KBM-7 (cell line): ENCODE data around the gene UGCG.

Source experiments
- DNase-seq: peaks from one replicate; pipeline ENCODE4 v3.0.0-alpha.2; 2015
- in situ Hi-C: fragments of 300-500 bp; cut with MboI; formaldehyde crosslinking; loops from 2 replicates; pipeline ENCODE4 v1.14.3; 2020; ENCODE audit warnings: low sequenced_read_pairs, low pct_unique_long_range_greater_than_20kb, mixed read lengths

UGCG gene

DNA sequence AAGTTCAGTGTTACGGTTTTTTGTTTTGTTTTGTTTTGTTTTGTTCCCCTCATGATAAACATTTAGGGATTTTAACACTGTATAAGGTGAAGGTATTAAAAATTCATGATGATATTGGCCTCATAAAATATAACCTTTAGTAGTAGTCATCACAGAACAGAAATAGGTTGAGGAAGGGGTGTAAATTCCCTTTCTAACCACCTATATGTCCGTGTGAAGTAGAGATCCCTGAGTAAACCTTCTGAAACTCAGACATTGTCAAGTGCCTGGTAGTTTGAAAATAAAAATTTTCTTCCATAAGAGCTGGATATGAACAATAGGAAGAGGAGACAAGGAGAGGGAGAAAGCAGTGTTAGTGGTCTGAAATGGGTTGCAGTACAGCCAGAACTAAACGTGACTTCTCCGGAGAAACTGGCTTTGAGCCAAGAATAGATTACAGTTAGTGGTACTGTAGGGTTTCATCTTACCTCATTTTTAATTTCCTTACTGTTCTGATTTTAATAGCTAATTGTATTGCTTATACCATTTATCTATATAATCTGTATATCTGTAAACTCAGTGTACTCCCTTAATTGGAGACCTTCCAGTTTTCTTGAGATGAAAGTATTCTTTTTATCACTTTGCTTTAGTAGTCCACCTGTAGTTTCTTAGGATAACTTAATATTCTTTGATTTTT lies 18.3 kb downstream of the UGCG start:
- in situ Hi-C loops, result no loop called here
- no peak for DNase-seq

GRCh38 chr9:111915425-111915758 lies 18.8 kb downstream of the UGCG start:
- no peak for DNase-seq
- in situ Hi-C loops, result no loop called here

DNA sequence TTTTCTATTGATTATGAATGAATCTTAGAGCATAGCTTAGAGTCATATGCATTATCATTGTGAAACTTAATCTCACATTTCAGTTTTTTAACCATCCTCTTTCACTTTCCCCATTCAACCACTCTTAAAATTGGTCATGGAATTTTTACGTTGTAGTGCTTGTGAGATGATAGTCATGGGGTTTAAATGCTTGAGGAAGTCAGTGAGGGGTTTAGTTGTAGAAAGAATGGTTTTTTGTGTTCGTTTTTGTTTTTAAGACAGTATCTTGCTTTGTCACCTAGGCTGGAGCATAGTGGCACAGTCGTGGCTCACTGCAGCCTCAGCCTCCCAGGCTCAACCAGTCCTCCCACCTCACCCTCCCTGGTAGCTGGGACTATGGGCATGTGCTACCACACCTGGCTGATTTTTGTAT lies 19.6 kb downstream of the UGCG start:
- in situ Hi-C loops, result no loop called here
- no peak for DNase-seq

GRCh38 chr9:111917201-111917600 lies 20.6 kb downstream of the UGCG start:
- in situ Hi-C loops, result no loop called here
- no peak for DNase-seq

GRCh38 chr9:111917980-111918379 lies 21.4 kb downstream of the UGCG start:
- in situ Hi-C loops, result no loop called here

GRCh38 chr9:111919875-111920274 lies 23.3 kb downstream of the UGCG start:
- DNase-seq, result no peak
- in situ Hi-C loops, result no loop called here

More at GRCh38 chr9:111917980-111918379, 21.4 kb downstream of the UGCG start:
- no peak for DNase-seq

- in situ Hi-C loops, result no loop called here
These were observed 23.9 kb downstream of the UGCG start for GRCh38 chr9:111920531-111920930.

GRCh38 chr9:111922324-111923013 lies 25.9 kb downstream of the UGCG start:
- no peak for DNase-seq
- in situ Hi-C loops, result no loop called here

More at GRCh38 chr9:111920531-111920930, 23.9 kb downstream of the UGCG start:
- DNase-seq, result no peak

GRCh38 chr9:111924281-111924680 lies 27.7 kb downstream of the UGCG start:
- DNase-seq, result no peak
- in situ Hi-C loops, result no loop called here

DNA sequence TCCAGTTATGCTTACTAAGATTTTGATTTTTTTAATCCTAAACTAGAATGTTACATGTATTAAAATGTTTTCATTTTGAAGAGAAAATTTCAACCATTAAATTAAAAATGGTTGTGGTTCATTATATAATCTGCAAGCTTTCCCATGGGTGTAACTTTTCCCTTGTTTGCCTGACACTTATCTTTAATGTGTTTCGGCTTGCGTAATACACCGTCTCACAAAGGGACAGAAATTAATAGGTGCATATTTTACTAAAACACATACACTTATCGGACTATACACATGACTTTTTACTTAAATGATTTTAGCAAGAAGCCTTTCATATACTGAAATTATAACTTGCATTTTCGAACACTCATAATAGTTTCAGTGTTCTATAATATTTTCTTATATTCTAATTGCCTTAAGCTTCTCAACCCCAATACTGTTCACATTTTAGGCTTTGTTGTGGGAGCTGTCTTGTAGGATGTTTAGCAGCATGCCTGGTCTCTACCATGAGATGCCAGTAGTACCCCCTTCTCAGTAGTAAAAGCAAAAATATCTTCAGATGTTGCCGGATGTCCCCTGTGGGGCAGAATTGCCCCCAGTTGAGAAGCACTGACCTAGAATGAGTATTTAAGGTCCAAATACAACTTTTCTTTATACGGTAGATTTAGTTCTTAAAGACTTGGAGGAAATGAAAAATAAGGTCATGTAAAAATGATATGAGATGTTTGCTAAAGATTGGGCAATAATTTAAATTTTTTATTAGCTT lies 28.6 kb downstream of the UGCG start:
- no peak for DNase-seq
- in situ Hi-C loops, result no loop called here

DNA sequence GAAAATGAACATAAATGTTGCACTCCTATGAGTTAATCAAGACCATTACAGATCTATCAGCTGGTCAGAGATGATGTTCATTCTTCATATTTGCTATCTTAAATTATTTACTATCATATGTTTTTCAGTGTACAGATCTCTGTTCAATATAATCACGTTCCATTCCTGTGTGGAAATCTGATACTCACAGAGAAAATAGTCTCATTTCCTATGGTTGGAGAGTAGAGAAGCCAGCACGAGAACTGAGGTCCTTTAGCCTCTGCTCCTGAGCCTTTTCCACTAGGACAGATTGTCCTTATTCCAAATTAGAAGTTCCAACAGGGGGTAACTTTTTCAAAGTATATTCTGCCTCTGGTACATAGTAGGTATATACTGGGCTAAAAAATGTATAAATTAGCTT lies 29.2 kb downstream of the UGCG start:
- in situ Hi-C loops, result no loop called here
- no peak for DNase-seq

GRCh38 chr9:111926421-111926875 lies 29.8 kb downstream of the UGCG start:
- peak; percentile 89 for DNase-seq
- in situ Hi-C loops, result no loop called here

DNA sequence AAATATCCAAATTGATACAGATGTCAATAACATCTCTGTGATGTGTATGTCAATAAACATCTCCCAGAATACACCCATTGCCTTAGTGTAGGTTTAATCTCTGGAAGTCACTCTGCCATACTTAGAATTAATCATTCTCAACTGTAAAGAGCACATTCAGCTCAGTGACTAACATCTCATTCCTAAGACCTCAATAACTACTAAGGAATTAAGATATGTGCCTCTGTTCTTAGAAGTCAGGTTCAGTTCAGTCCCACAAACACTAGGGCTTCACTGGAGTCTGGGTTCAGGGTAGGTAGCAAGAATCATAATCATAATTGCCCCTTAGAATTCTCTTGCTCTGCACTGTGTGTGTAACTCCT lies 31.7 kb downstream of the UGCG start:
- in situ Hi-C loops, result no loop called here
- DNase-seq, result no peak

DNA sequence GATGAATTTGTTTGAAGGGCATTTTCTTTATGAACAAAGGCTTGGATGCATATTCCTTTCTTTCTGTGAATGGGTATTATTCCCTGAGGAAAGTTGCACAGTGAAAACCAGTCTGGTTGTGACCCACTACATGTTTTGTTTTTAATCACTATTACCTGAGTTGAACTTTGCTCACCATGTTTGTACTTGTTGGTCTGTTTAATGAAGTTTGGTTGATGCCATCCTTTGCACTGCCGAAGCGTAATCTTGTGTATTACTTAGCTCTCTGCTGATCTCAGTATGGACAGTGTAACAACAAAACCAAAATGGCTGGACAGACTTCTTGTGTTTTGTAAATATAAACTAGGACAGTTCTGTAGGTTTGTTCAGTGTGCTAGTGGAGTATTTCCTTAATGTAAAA lies 38.1 kb downstream of the UGCG start:
- in situ Hi-C loops, result no loop called here
- DNase-seq, result no peak

GRCh38 chr9:111936391-111936790 lies 39.8 kb downstream of the UGCG start:
- in situ Hi-C loops, result no loop called here
- DNase-seq, result no peak

- no peak for DNase-seq
- in situ Hi-C loops, result no loop called here
These were observed 40.7 kb downstream of the UGCG start for GRCh38 chr9:111937301-111937700.

GRCh38 chr9:111937781-111938426 lies 41.3 kb downstream of the UGCG start:
- in situ Hi-C loops, result no loop called here
- DNase-seq, result peak; percentile 82

DNA sequence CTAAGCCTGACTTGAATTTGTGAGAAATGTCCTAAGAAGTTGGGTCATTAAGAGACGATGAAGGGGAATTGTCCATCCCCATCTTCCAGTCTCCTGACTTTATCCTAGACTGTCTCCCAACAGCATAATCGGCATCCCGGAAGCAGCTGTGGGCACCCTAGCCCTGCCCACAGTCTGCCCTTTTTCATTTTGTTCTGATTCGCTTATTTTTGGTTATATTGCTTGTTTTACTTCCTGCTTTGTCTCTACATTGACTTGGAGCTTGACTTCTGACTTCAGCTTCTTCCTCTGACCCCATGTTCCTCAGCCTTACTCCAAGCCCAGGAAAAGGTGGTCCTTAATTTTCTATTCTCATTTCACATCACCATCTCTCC lies 41.8 kb downstream of the UGCG start:
- in situ Hi-C loops, result no loop called here
- no peak for DNase-seq

- no peak for DNase-seq
- in situ Hi-C loops, result no loop called here
These were observed 42.7 kb downstream of the UGCG start for GRCh38 chr9:111939322-111939721.

- no peak for DNase-seq
- in situ Hi-C loops, result no loop called here
These were observed 44.1 kb downstream of the UGCG start for GRCh38 chr9:111940697-111941096.
